ENCODE results near the gene DAB1. TPM values are rescaled to one million over a fixed set of nuclear protein-coding genes. Genes with fewer than 3 reads are reported as not detected.

The DAB1 gene
- total RNA-seq, 1 donor from 2014 or later, result 3.1 TPM

DNA sequence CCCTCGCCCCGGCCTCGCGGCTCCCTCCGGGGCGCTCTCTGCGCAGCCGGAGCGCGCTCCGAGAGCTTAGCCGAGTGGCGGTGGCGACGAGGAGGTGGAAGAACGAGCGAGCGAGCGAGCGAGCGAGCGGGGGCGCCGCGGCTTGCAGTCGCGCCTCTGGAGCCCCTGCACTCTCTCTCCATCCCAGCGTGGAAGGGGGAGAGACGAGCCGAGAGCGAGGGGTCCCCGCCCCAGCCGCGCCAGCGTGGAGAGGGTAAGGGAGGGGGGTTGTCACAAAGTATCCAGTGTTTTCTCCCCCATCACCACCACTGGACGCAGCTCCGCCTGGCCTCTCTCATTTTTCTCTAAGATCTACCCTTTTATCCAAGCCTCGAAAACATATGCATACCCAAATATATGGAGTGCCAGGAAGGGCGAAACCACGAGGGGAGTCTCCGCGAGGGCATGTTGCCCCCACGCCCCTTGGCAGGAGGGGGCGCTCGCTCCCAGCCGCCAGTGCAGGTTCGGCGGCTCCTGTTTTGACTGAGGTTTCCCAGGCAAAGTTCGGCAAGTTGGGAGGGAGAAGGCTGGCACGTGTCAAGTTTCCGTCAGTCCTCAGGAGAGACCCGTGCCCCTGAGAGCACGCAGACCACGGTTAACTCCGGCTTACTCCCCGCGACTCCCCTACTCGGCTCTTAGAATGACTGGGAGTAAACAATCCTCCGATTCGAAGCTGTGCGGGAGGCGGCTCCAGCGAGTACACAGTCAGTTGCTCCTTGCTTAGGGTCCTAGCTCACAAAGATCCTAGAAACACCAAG lies 569 bp upstream of the DAB1 start:
- H3K27me3 Mint-ChIP-seq (ENCODE audit: unreplicated experiment), result peaks cover 6% of the 10 kb centered on the region
- DNase-seq, result peak; percentile 78
- H3K4me3 Mint-ChIP-seq (ENCODE audit: unreplicated experiment), result peak overlapping the region; percentile 91
- no peak overlapping the region for H3K27ac Mint-ChIP-seq (ENCODE audit: unreplicated experiment)
- peaks cover 4% of the 10 kb centered on the region for H3K4me1 Mint-ChIP-seq (ENCODE audit: low read depth, unreplicated experiment)
- no peaks in the 10 kb centered on the region for H3K36me3 Mint-ChIP-seq (ENCODE audit: unreplicated experiment)
- TF ChIP-seq, protein P1, sequence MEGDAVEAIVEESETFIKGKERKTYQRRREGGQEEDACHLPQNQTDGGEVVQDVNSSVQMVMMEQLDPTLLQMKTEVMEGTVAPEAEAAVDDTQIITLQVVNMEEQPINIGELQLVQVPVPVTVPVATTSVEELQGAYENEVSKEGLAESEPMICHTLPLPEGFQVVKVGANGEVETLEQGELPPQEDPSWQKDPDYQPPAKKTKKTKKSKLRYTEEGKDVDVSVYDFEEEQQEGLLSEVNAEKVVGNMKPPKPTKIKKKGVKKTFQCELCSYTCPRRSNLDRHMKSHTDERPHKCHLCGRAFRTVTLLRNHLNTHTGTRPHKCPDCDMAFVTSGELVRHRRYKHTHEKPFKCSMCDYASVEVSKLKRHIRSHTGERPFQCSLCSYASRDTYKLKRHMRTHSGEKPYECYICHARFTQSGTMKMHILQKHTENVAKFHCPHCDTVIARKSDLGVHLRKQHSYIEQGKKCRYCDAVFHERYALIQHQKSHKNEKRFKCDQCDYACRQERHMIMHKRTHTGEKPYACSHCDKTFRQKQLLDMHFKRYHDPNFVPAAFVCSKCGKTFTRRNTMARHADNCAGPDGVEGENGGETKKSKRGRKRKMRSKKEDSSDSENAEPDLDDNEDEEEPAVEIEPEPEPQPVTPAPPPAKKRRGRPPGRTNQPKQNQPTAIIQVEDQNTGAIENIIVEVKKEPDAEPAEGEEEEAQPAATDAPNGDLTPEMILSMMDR (IDR thresholded peaks at IDR 0.05; ENCODE audit: partially characterized antibody, unreplicated experiment), result peak; percentile 63
- peaks cover 2% of the 10 kb centered on the region for H3K9me3 Mint-ChIP-seq (ENCODE audit: unreplicated experiment)

DNA sequence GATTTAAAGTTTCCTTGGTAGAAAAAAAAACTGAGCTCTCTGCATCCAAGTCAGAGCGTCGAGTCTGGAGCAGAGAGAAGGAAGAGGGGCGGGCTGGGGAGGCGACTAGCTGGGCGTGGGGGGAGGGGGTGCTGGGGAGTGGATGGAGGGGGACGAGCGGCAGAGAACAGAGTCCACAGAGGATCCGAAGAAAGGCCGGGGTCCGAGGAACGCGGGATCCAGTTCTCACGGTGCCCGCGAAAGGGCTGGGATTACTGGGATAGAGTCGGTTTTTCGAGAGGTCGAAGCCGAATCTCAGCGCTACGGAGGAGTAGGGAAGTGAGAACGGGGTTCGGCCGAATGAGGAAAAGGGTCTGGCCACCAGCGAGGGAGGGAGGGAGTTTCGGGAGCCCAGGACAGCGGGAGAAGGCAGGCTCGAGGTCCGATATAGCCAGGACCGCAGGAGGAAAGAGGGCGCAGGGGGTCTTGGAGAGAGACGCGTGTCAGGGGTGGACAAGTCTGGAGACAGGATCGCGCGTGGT lies 665 bp downstream of the DAB1 start:
- Mint-ChIP-seq H3K27ac (ENCODE audit: unreplicated experiment) (no peak overlapping the region), H3K36me3 (ENCODE audit: unreplicated experiment) (no peaks in the 10 kb centered on the region), H3K4me3 (ENCODE audit: unreplicated experiment) (peak overlapping the region; percentile 96), H3K9me3 (ENCODE audit: unreplicated experiment) (peaks cover 2% of the 10 kb centered on the region), H3K4me1 (ENCODE audit: low read depth, unreplicated experiment) (peaks cover 4% of the 10 kb centered on the region), H3K27me3 (ENCODE audit: unreplicated experiment) (peaks cover 6% of the 10 kb centered on the region)
- DNase-seq, result peak; percentile 38
- TF ChIP-seq, protein P1 (IDR thresholded peaks at IDR 0.05; ENCODE audit: partially characterized antibody, unreplicated experiment), result no peak

DNA sequence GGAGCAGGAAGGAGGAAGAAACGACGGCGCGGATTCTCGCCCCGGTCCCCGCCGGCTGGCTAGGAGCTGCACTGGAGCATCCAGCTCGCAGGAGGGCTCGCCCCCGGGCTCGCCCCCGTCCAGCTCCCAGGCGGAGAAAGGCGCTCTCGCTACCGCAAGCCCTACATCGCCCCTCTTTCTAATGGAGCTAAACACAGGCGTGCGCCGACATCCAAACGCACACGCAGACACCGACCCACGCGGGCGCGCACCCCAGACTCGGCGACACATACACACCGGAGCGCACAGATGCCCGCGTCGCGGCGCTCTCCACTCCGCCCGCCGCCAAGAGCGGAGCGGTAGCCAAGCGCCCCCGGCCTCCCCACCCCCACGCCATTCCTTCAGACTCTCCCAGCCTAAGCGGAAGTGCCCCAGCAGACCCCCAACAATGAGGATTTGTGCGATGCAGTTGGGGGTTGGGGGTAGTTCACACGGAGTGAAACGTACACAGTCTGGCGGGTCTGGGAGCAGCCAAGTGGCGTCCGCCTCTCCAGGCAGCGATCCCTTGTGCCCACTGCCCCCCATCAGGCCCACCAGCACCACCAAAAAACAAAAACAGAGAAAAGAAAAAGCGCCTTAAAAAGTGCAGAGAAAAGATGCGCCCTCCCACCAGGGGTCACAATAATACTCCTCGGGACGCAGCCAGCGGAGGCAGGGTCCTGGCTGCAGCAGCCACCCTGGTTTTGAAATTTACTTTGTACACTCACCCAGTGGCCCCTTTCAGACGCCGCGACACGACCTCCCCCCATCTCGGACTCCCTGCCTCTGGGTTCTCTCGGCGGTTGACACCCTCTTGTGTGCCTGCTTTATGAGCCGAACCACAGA lies 1.4 kb downstream of the DAB1 start:
- Mint-ChIP-seq H3K4me1 (ENCODE audit: low read depth, unreplicated experiment) (peaks cover 4% of the 10 kb centered on the region), H3K27me3 (ENCODE audit: unreplicated experiment) (peaks cover 6% of the 10 kb centered on the region), H3K4me3 (ENCODE audit: unreplicated experiment) (peak overlapping the region; percentile 96), H3K36me3 (ENCODE audit: unreplicated experiment) (no peaks in the 10 kb centered on the region), H3K27ac (ENCODE audit: unreplicated experiment) (no peak overlapping the region), H3K9me3 (ENCODE audit: unreplicated experiment) (peaks cover 2% of the 10 kb centered on the region)
- DNase-seq, result peak; percentile 76
- TF ChIP-seq, protein P1 (IDR thresholded peaks at IDR 0.05; ENCODE audit: partially characterized antibody, unreplicated experiment), result no peak

DNA sequence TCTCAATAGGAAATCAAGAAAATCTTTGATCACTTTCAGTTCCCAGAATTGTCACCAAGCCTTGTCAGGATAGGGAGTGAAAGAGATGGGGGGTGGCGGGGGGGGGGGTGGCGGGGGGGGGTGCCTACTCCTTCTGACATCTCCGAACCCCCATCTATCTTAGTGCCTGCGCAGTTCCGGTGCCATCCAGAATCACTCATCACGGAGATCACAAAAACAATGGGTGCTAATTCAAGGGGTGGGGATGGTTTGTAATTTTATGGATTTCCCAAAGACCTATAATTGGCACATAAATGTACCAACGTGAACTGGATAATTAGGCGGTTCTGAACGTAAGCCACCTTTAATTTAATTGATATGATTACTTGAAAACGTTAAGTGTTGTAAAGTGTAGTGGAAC lies 2.1 kb downstream of the DAB1 start:
- TF ChIP-seq, protein P1 (IDR thresholded peaks at IDR 0.05; ENCODE audit: partially characterized antibody, unreplicated experiment), result no peak
- Mint-ChIP-seq H3K27ac (ENCODE audit: unreplicated experiment) (no peak overlapping the region), H3K36me3 (ENCODE audit: unreplicated experiment) (no peaks in the 10 kb centered on the region), H3K4me3 (ENCODE audit: unreplicated experiment) (peak overlapping the region; percentile 96), H3K9me3 (ENCODE audit: unreplicated experiment) (peaks cover 2% of the 10 kb centered on the region), H3K27me3 (ENCODE audit: unreplicated experiment) (peaks cover 6% of the 10 kb centered on the region), H3K4me1 (ENCODE audit: low read depth, unreplicated experiment) (peaks cover 4% of the 10 kb centered on the region)
- no peak for DNase-seq

All from glutamatergic neuron (in vitro differentiated cells).